Uterus (tissue), 4 donors: ENCODE measurements around the gene UFL1. TPM values are rescaled to one million over a fixed set of nuclear protein-coding genes. Genes with fewer than 3 reads are reported as not detected.
"Not testable (repeated sequence)": the region's sequence is repeated elsewhere in the genome, so short reads cannot be mapped to it uniquely, and the experiment has no call there.

Experiments
- DNase-seq, 2 donors: peaks; one replicate each; pipeline ENCODE4 v3.0.0-alpha.2; 2019 to 2020
- H3K27ac ChIP-seq, 2 donors: fragments of 200-600 bp; sonication (generic); 1 replicate in 1 of 2; 2 replicates in 1 of 2; pipeline ENCODE4 v1.5.1; 2016 to 2018
- H3K27me3 ChIP-seq, 2 donors: fragments of 200-600 bp; sonication (generic); one replicate each; pipeline ENCODE4 v1.5.1; 2018 to 2019; ENCODE audit warnings: control low read depth in 1 of 2
- H3K36me3 ChIP-seq, 2 donors: fragments of 200-600 bp; sonication (generic); one replicate each; pipeline ENCODE4 v1.5.1; 2019; ENCODE audit warnings: control low read depth in 1 of 2
- H3K4me1 ChIP-seq, 2 donors: fragments of 200-600 bp; sonication (generic); one replicate each; pipeline ENCODE4 v1.5.1; 2018 to 2019; ENCODE audit warnings: control low read depth in 1 of 2
- H3K4me3 ChIP-seq, 2 donors: fragments of 200-600 bp; sonication (generic); 1 replicate in 1 of 2; 2 replicates in 1 of 2; pipeline ENCODE4 v1.5.1; 2018 to 2019; ENCODE audit warnings: mild to moderate bottlenecking in 1 of 2
- H3K9me3 ChIP-seq, 2 donors: fragments of 200-600 bp; sonication (generic); one replicate each; pipeline ENCODE4 v1.5.1; 2019; ENCODE audit warnings: control low read depth in 1 of 2
- POLR2A ChIP-seq, 2 donors: fragments of 450-650 bp; IDR thresholded peaks; one replicate each; pipeline ENCODE4 v1.6.1; 2016; ENCODE audit warnings: antibody characterized with exemption in 2 of 2, mild to moderate bottlenecking in 1 of 2, moderate library complexity in 1 of 2
- intact Hi-C: fragments of 100-400 bp; cut with DNase I; formaldehyde crosslinking; loops from one replicate; pipeline ENCODE4 v1.15.1; 2023; ENCODE audit warnings: low total_unique reads
- total RNA-seq, 4 donors: library from RNA; depleted of rRNA in 3 of 4; stranded (reverse); fragments of >200 nt in 3 of 4; gene quantifications; one replicate each; pipeline versions ENCODE4 v1.1.0 to v1.2.4, GENCODE V29; 2014 to 2023
- TF ChIP-seq, protein P1 (sequence below), 4 experiments: fragments of 200-600 bp in 2 of 4; fragments of 450-650 bp in 2 of 4; sonication (generic) in 2 of 4; IDR thresholded peaks; one replicate each; pipeline ENCODE4 v1.5.1; 2016 to 2019; ENCODE audit warnings: antibody characterized with exemption in 4 of 4, mild to moderate bottlenecking in 2 of 4, moderate library complexity in 1 of 4
- donor health status: DM: yes; HTN: yes; CAD: no.

The UFL1 gene
- 10 to 100 TPM; 12.0 to 53.0 (median 29.2) TPM for total RNA-seq

- Histone ChIP-seq H3K27ac (peak within 1 kb of the TSS; percentile 95 to 99), H3K36me3 (no peaks in the 10 kb centered on the region), H3K4me3 (peak within 1 kb of the TSS; percentile 76 to 94), H3K4me1 (peaks cover 0 to 9% of the 10 kb centered on the region in 2 donors), H3K27me3 (no peaks in the 10 kb centered on the region), H3K9me3 (no peaks in the 10 kb centered on the region)
- TF ChIP-seq, protein P1, sequence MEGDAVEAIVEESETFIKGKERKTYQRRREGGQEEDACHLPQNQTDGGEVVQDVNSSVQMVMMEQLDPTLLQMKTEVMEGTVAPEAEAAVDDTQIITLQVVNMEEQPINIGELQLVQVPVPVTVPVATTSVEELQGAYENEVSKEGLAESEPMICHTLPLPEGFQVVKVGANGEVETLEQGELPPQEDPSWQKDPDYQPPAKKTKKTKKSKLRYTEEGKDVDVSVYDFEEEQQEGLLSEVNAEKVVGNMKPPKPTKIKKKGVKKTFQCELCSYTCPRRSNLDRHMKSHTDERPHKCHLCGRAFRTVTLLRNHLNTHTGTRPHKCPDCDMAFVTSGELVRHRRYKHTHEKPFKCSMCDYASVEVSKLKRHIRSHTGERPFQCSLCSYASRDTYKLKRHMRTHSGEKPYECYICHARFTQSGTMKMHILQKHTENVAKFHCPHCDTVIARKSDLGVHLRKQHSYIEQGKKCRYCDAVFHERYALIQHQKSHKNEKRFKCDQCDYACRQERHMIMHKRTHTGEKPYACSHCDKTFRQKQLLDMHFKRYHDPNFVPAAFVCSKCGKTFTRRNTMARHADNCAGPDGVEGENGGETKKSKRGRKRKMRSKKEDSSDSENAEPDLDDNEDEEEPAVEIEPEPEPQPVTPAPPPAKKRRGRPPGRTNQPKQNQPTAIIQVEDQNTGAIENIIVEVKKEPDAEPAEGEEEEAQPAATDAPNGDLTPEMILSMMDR (IDR thresholded peaks at IDR 0.05) = peak in 2 of 4 experiments; percentile 24 to 25
- peak; percentile 69 to 88 for TF ChIP-seq POLR2A (IDR thresholded peaks at IDR 0.05)
- intact Hi-C loops = no loop called here
- peak; percentile 91 to 92 for DNase-seq
These were observed at the start of gene UFL1 for GRCh38 chr6:96521644-96522464. Gene UFL1, plus strand, starts transcription at chr6:96521806. Its CDS starts 68 bp downstream, at chr6:96521874.

DNA sequence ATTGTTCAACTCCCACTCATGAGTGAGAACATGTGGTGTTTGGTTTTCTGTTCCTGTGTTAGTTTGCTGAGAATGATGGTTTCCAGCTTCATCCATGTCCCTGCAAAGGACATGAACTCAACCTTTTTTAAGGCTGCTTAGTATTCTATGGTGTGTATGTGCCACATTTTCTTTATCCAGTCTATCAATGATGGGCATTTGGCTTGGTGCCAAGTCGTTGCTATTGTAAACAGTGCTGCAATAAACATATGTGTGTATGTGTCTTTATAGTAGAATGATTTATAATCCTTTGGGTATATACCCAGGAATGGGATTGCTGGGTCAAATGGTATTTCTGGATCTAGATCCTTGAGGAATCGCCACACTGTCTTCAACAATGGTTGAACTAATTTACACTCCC, 49.3 kb upstream of the UFL1 start:
- H3K9me3 ChIP-seq, H3K4me3 ChIP-seq: not testable (repeated sequence)

GRCh38 chr6:96478695-96479094, 42.9 kb upstream of the UFL1 start:
- intact Hi-C loops = no loop called here
- Histone ChIP-seq H3K9me3 (no peaks in the 10 kb centered on the region), H3K27me3 (no peaks in the 10 kb centered on the region), H3K36me3 (no peaks in the 10 kb centered on the region), H3K4me3 (no peak overlapping the region), H3K27ac (no peak overlapping the region), H3K4me1 (no peaks in the 10 kb centered on the region)
- no peak for DNase-seq
- TF ChIP-seq, protein P1 (IDR thresholded peaks at IDR 0.05) = no peak
- no peak for TF ChIP-seq POLR2A (IDR thresholded peaks at IDR 0.05)

More for the DNA sequence above, 49.3 kb upstream of the UFL1 start:
- H3K36me3 ChIP-seq, H3K27ac ChIP-seq, H3K27me3 ChIP-seq, DNase-seq, intact Hi-C loops, H3K4me1 ChIP-seq: not testable (repeated sequence)

DNA sequence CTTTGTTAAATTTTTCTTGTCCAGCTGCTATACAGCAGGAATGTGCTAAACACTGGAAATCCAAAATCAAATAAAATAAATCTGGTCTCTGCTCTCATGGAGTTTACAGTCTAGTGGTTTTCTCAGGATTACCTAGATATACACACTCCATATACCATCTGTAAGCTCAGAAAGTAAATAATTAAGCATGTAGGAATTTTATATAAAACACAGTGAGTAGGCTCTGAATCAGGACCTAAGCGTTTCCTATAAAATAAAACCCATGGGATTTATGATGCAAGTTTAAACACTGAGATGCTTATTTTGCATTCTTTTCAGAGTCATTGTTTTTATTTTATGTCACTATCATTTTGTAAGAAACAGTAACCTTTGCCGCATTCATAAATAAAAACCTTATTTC, 29.7 kb upstream of the UFL1 start:
- Histone ChIP-seq H3K27ac (no peak overlapping the region), H3K9me3 (peaks cover 0 to 16% of the 10 kb centered on the region in 2 donors), H3K36me3 (no peaks in the 10 kb centered on the region), H3K27me3 (no peaks in the 10 kb centered on the region), H3K4me3 (no peak overlapping the region), H3K4me1 (no peaks in the 10 kb centered on the region)
- TF ChIP-seq, protein P1 (IDR thresholded peaks at IDR 0.05) = no peak
- no peak for TF ChIP-seq POLR2A (IDR thresholded peaks at IDR 0.05)
- no peak for DNase-seq
- intact Hi-C loops = no loop called here

- no peak for TF ChIP-seq POLR2A (IDR thresholded peaks at IDR 0.05)
- TF ChIP-seq, protein P1 (IDR thresholded peaks at IDR 0.05) = no peak
- no peaks in the 10 kb centered on the region for H3K9me3 ChIP-seq
- no peaks in the 10 kb centered on the region for H3K27me3 ChIP-seq
- intact Hi-C loops = no loop called here
- DNase-seq = no peak
- no peak overlapping the region for H3K4me3 ChIP-seq
- H3K36me3 ChIP-seq = no peaks in the 10 kb centered on the region
- no peaks in the 10 kb centered on the region for H3K4me1 ChIP-seq
- H3K27ac ChIP-seq = no peak overlapping the region
These were observed 21.8 kb upstream of the UFL1 start for GRCh38 chr6:96499781-96500180.
